ENCODE data around the gene UPB1. TPM values are rescaled to one million over a fixed set of nuclear protein-coding genes. Genes with fewer than 3 reads are reported as not detected.
A peak's percentile ranks its signal among the peaks of the same experiment; 100 is the strongest.

UPB1 gene
- total RNA-seq (under 1 TPM in 2 of 4 donors, not detected in 2; 0.36 to 0.83 TPM), polyA plus RNA-seq (under 1 TPM in 1 of 3 donors, not detected in 2; 0.28 TPM)

DNA sequence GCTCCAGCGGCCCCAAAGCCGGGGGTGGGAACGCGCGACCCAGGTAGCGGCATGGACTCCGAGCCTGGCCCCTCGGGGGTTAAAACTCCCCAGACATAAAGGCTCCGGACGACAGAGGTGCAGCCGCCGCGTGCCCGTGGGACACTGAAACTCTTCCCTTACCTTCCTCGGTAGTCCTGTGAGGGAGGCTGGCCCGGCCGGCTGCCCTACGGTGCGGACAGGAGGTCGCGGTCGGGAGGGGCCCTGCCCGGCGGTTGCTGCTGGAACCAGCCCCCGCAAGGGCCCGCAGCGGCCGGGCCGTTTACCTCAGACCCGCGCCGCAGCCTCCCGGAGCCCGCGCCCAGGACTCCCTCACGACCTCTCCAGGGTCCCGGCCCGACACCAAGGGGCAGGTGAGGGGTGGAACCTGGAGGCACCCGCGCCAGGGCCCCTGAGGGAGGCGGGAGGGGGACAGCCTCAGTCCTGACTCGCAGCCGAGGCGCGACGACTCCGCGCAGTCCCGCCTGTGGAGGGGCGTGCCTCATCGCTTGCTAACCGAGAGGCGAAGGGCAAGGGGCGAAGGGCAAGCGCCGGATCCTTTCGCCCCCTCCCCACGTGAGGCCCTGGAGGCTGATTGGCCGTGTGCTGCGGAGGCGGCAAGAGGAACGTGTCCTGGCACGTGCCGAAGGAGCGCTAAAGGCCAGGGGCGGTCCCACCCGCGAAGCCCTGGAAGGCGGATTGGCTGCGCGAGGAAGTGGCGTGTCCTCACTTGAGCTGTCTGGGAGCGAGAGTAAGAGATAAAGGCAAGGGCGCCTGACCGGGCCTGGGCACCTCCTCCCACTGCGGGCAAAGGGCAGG, at the start of gene UPB1:
Gene UPB1 (plus strand): TSS at position 805 of the 837 bp plus-strand sequence. CDS start 72 bp downstream, outside the sequence.
- no peak within 1 kb of the TSS for H3K27ac ChIP-seq
- H3K4me1 ChIP-seq: peaks cover 0 to 11% (median 10%) of the 10 kb centered on the region in 4 donors
- TF ChIP-seq POLR2A (IDR thresholded peaks at IDR 0.05): no peak
- TF ChIP-seq, protein P1, sequence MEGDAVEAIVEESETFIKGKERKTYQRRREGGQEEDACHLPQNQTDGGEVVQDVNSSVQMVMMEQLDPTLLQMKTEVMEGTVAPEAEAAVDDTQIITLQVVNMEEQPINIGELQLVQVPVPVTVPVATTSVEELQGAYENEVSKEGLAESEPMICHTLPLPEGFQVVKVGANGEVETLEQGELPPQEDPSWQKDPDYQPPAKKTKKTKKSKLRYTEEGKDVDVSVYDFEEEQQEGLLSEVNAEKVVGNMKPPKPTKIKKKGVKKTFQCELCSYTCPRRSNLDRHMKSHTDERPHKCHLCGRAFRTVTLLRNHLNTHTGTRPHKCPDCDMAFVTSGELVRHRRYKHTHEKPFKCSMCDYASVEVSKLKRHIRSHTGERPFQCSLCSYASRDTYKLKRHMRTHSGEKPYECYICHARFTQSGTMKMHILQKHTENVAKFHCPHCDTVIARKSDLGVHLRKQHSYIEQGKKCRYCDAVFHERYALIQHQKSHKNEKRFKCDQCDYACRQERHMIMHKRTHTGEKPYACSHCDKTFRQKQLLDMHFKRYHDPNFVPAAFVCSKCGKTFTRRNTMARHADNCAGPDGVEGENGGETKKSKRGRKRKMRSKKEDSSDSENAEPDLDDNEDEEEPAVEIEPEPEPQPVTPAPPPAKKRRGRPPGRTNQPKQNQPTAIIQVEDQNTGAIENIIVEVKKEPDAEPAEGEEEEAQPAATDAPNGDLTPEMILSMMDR (IDR thresholded peaks at IDR 0.05): no peak
- peaks cover 7 to 29% (median 24%) of the 10 kb centered on the region in 3 donors for H3K27me3 ChIP-seq
- H3K36me3 ChIP-seq: no peaks in the 10 kb centered on the region
- 22 to 32% methylated on average over 76 of the region's 76 CpGs for WGBS, 2 donors
- H3K4me3 ChIP-seq: peak within 1 kb of the TSS in 2 of 4 donors; percentile 26
- intact Hi-C loops (cut with DNase I): loop anchor here (5.0 kb wide), 1 partner anchor 52 kb away; no protein-coding TSS in a partner anchor
- no peak for DNase-seq
- no peaks in the 10 kb centered on the region for H3K9me3 ChIP-seq

DNA sequence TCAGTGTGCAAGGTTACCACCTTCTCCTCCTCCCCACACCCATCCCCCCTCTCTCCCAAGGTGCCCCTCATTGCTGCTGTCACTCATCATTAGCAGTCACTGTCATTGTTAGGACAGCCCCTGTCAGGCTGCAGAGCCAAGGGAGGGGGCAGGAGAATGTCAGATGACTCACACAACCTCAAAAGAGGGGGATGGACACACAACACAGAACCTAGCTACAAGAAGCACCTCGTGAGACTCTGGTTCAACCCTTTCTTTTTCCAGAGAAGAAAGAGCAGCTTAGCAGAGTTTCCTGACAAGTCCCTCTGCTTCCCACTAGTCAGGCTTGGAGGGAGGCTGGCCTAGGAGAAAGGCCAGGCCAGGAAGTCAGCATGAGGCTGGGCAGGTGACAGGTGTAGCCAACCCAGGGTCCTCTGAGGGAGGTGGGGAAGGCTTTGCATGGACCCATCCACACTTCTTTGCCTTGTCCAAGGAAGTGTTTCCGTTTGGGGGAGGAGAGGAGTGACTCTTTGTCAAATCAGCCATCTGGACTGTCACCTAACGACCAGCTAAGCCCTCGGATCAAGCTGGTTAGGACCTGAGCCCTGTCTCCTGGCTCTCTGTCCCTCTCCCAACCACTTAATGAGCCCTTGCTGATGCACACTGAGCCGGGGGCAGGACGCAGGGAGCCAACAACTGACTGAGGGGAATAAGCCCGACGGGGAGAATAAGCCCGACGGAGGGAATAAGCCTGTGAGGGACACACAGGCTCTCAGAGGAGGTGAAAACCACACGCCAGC, 49.5 kb upstream of the UPB1 start:
- no peak for DNase-seq
- intact Hi-C loops (cut with DNase I): no loop called here
- H3K27ac ChIP-seq: no peak overlapping the region
- TF ChIP-seq, protein P1 (IDR thresholded peaks at IDR 0.05): no peak
- TF ChIP-seq EP300 (IDR thresholded peaks at IDR 0.05): no peak
- no peak for TF ChIP-seq POLR2A (IDR thresholded peaks at IDR 0.05)
- TF ChIP-seq POLR2AphosphoS5 (IDR thresholded peaks at IDR 0.05): no peak
- peaks cover 0 to 4% (median 0%) of the 10 kb centered on the region in 4 donors for H3K36me3 ChIP-seq
- no peaks in the 10 kb centered on the region for H3K9me3 ChIP-seq
- no peak overlapping the region for H3K4me3 ChIP-seq
- H3K4me1 ChIP-seq: no peaks in the 10 kb centered on the region
- no peaks in the 10 kb centered on the region for H3K27me3 ChIP-seq
- 83 to 84% methylated on average over 11 of the region's 11 CpGs for WGBS, 2 donors

DNA sequence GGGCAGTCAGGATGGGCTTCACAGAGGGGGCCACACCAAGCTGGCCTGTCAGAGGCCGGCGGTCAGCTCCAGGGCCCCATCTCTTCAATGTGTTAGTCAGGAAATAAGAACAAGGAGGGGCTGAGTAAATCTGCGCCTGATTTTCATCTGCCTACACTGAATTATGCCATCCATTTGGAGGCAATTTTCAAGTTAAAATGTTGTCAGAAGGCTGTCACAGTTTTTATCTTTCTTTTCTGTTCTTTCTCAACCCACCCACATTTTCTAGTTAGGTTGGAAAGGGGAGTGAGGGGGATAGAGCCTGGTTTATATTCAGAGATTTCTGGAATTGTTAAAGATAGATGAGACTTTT, 48.9 kb upstream of the UPB1 start:
- Histone ChIP-seq H3K27ac (no peak overlapping the region), H3K4me1 (no peaks in the 10 kb centered on the region), H3K4me3 (no peak overlapping the region), H3K27me3 (no peaks in the 10 kb centered on the region), H3K9me3 (peaks cover 0 to 3% (median under 1%) of the 10 kb centered on the region in 4 donors), H3K36me3 (peaks cover 0 to 4% (median 0%) of the 10 kb centered on the region in 4 donors)
- intact Hi-C loops (cut with DNase I): no loop called here
- no peak for DNase-seq
- TF ChIP-seq EP300 (IDR thresholded peaks at IDR 0.05): no peak
- no peak for TF ChIP-seq POLR2AphosphoS5 (IDR thresholded peaks at IDR 0.05)
- TF ChIP-seq POLR2A (IDR thresholded peaks at IDR 0.05): no peak
- TF ChIP-seq, protein P1 (IDR thresholded peaks at IDR 0.05): no peak
- 90 to 93% methylated on average over 3 of the region's 3 CpGs for WGBS, 2 donors

DNA sequence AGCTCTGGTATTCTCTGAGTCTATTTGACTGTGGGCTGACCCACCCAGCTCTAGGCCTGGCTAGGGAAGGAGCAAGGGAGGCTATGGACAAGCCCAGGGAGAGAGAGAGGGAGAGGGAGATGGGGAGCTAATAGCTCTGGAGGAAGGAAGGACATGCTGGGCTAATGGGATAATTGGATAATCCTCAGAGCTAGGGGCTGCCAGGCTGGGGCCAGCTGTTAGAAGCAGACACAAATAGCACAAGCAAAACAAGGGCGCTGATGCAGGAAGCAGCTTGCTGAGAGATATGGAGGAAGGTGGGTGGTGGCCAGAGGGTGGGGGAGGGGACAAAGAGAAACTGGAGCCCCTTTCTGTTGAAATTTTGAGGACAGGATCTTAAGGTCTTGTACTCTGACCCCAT, 44.5 kb upstream of the UPB1 start:
- Histone ChIP-seq H3K4me3 (no peak overlapping the region), H3K36me3 (no peaks in the 10 kb centered on the region), H3K9me3 (peaks cover 0 to 5% (median 1%) of the 10 kb centered on the region in 4 donors), H3K4me1 (no peaks in the 10 kb centered on the region), H3K27ac (no peak overlapping the region), H3K27me3 (no peaks in the 10 kb centered on the region)
- DNase-seq: no peak
- TF ChIP-seq, protein P1 (IDR thresholded peaks at IDR 0.05): no peak
- TF ChIP-seq POLR2A (IDR thresholded peaks at IDR 0.05) (no peak), POLR2AphosphoS5 (IDR thresholded peaks at IDR 0.05) (no peak), EP300 (IDR thresholded peaks at IDR 0.05) (no peak)
- 44 to 76% methylated on average over 1 of the region's 1 CpG for WGBS, 2 donors
- intact Hi-C loops (cut with DNase I): no loop called here

Measured in sigmoid colon (tissue), 7 donors.